ENCODE data around the gene ZBTB11. TPM values are rescaled to one million over a fixed set of nuclear protein-coding genes. Genes with fewer than 3 reads are reported as not detected.
"Not testable (repeated sequence)": the region's sequence is repeated elsewhere in the genome, so short reads cannot be mapped to it uniquely, and the experiment has no call there.

ZBTB11 gene
- total RNA-seq, 3 donors from 2014 or later = 24.1 to 25.8 (median 24.8) TPM

DNA sequence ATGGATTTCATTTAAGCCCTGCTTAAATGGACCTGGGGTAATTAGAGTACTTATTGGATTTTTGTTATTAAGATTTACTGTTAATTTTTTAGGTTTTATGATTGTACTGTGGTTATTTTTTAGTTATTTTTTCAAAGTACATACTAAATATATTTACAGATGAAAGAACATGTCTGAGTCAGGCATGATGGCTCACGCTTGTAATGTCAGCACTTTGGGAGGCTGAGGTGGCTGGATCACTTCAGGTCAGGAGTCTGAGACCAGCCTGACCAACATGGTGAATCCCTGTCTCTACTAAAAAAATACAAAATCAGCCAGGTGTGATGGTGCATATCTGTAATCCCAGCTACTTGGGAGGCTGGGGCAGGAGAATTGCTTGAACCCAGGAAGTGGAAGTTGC is 25.8 kb upstream of the ZBTB11 start:
- Mint-ChIP-seq H3K4me3 (no peak overlapping the region), H3K4me1 (ENCODE audit: low read depth) (no peaks in the 10 kb centered on the region), H3K36me3 (ENCODE audit: insufficient read depth) (no peaks in the 10 kb centered on the region), H3K27me3 (ENCODE audit: low read depth) (no peaks in the 10 kb centered on the region), H3K9me3 (no peaks in the 10 kb centered on the region)
- ATAC-seq = no peak
- no peak for DNase-seq

DNA sequence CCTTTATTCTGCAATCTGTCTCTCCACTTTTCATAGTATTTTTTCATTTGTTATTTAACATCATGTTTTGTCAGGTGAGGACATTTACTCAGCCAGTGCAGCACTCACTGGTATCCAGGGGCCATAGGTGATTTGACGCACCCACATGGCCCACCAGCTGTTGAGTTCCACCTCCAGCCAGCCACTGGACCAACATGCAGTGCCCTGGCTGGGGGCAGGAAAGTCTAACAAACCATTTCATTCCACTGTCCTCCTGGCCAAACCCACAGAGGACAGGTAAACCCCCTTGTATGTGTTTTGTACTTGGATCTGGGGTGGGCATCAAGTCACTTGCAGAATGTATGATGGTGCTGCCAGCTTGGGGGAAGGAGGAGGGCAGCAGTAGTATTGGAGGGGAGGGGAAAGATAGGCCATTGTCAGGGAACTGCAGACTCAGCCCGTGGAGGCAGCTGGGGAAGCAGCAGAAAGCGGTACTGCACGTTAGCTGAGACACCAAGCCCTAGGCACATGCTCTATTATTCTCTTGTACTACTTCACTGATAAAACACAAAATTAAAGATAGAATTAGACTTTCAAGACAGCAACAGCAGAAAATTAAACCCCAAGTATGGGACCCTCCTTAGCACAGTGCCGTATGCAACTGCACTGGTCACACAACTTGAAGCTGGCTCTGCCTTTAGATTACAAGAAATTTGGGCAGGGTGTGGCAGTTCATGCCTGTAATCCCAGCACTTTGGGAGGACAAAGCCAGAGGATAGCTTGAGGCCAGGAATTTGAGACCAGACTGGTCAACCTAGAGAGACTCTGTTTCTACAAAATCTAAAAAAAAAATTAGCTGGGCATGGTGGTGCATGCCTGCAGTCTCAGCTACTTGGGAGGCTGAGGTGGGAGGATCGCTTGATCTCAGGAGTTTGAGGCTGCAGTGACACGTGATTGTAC is 25.0 kb upstream of the ZBTB11 start:
- no peak for DNase-seq
- Mint-ChIP-seq H3K27me3 (ENCODE audit: low read depth) (no peaks in the 10 kb centered on the region), H3K4me3 (no peak overlapping the region), H3K36me3 (ENCODE audit: insufficient read depth) (no peaks in the 10 kb centered on the region), H3K4me1 (ENCODE audit: low read depth) (no peaks in the 10 kb centered on the region), H3K9me3 (no peaks in the 10 kb centered on the region)
- no peak for ATAC-seq

DNA sequence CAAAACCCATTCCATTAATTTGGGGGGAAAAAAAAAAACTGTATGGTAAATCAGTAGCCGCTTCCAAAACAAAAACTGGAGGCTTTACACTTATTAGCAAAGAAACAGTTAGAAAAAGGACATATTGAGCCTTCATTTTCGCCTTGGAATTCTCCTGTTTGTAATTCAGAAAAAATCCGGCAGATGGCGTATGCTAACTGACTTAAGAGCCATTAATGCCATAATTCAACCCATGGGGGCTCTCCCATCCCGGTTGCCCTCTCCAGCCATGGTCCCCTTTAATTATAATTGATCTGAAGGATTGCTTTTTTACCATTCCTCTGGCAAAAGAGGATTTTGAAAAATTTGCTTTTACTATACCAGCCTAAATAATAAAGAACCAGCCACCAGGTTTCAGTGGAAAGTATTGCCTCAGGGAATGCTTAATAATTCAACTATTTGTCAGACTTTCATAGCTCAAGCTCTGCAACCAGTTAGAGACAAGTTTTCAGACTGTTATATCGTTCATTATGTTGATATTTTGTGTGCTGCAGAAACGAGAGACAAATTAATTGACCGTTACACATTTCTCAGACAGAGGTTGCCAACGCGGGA is 18.9 kb upstream of the ZBTB11 start:
- H3K36me3 Mint-ChIP-seq (ENCODE audit: insufficient read depth) = no peaks in the 10 kb centered on the region

DNA sequence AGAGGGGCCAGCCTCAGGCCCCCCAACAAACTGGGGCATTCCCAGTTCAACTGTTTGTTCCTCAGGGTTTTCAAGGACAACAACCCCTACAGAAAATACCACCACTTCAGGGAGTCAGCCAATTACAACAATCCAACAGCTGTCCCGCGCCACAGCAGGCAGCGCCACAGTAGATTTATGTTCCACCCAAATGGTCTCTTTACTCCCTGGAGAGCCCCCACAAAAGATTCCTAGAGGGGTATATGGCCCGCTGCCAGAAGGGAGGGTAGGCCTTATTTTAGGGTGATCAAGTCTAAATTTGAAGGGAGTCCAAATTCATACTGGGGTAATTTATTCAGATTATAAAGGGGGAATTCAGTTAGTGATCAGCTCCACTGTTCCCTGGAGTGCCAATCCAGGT is 17.9 kb upstream of the ZBTB11 start:
- not testable (repeated sequence) for ATAC-seq; H3K27me3 Mint-ChIP-seq (ENCODE audit: low read depth); H3K9me3 Mint-ChIP-seq; DNase-seq; H3K4me1 Mint-ChIP-seq (ENCODE audit: low read depth); H3K4me3 Mint-ChIP-seq; H3K36me3 Mint-ChIP-seq (ENCODE audit: insufficient read depth)

More for the DNA sequence above, 18.9 kb upstream of the ZBTB11 start:
- H3K4me3 Mint-ChIP-seq = no peak overlapping the region
- no peaks in the 10 kb centered on the region for H3K9me3 Mint-ChIP-seq
- H3K4me1 Mint-ChIP-seq (ENCODE audit: low read depth) = peaks cover 5% of the 10 kb centered on the region
- DNase-seq = no peak
- no peaks in the 10 kb centered on the region for H3K27me3 Mint-ChIP-seq (ENCODE audit: low read depth)
- no peak for ATAC-seq

DNA sequence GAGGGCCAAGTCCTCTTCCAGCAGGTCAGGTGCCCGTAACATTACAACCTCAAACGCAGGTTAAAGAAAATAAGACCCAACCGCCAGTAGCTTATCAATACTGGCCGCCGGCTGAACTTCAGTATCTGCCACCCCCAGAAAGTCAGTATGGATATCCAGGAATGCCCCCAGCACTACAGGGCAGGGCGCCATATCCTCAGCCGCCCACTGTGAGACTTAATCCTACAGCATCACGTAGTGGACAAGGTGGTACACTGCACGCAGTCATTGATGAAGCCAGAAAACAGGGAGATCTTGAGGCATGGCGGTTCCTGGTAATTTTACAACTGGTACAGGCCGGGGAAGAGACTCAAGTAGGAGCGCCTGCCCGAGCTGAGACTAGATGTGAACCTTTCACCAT is 16.6 kb upstream of the ZBTB11 start:
- H3K4me1 Mint-ChIP-seq (ENCODE audit: low read depth); DNase-seq; H3K9me3 Mint-ChIP-seq; H3K36me3 Mint-ChIP-seq (ENCODE audit: insufficient read depth); H3K27me3 Mint-ChIP-seq (ENCODE audit: low read depth); H3K4me3 Mint-ChIP-seq: not testable (repeated sequence)
- peak; percentile 74 to 87 for ATAC-seq

DNA sequence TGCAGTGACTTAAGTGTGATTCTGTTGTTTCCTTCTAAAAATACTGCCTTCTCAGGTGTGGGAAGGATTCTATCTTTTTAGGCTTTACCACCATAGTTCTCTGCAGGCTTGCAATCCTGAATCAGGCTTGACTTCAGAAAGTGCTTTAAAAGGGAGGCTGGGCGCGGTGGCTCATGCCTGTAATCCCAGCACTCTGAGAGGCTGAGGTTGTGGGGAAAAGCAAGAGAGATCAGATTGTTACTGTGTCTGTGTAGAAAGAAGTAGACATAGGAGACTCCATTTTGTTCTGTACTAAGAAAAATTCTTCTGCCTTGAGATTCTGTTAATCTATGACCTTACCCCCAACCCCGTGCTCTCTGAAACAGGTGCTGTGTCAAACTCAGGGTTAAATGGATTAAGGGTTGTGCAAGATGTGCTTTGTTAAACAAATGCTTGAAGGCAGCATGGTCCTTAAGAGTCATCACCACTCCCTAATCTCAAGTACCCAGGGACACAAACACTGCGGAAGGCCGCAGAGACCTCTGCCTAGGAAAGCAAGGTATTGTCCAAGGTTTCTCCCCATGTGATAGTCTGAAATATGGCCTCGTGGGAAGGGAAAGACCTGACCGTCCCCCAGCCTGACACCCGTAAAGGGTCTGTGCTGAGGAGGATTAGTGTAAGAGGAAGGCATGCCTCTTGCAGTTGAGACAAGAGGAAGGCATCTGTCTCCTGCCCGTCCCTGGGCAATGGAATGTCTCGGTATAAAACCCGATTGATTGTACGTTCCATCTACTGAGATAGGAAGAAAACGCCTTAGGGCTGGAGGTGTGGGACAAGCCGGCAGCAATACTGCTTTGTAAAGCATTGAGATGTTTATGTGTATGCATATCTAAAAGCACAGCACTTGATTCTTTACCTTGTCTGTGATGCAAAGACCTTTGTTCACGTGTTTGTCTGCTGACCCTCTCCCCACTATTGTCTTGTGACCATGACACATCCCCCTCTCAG is 15.0 kb upstream of the ZBTB11 start:
- not testable (repeated sequence) for H3K4me3 Mint-ChIP-seq
- H3K4me1 Mint-ChIP-seq (ENCODE audit: low read depth) = peaks cover 16% of the 10 kb centered on the region

DNA sequence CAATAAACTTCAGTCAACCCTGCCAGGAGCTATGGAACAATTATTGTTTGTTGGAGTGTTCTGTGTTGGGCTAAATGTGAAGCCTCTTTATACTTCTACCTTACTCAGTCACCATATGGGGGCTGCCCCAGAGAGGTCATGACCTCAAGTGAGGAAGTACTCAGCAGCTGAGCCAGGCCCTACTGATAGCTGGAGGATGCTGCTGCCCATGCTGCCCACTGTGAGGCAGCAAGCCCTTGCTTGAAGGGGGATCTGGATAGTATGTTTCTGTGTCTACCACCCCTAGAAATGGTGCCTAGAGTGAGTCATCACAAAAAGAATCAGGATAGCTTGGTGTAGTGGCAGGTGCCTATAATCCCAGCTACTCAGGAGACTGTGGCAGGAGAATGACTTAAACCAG is 14.0 kb upstream of the ZBTB11 start:
- Mint-ChIP-seq H3K36me3 (ENCODE audit: insufficient read depth) (peaks cover 8% of the 10 kb centered on the region), H3K4me1 (ENCODE audit: low read depth) (peaks cover 18% of the 10 kb centered on the region)
- ATAC-seq = no peak

More for the DNA sequence above, 15.0 kb upstream of the ZBTB11 start:
- not testable (repeated sequence) for H3K9me3 Mint-ChIP-seq; H3K27me3 Mint-ChIP-seq (ENCODE audit: low read depth); DNase-seq; H3K36me3 Mint-ChIP-seq (ENCODE audit: insufficient read depth); ATAC-seq

DNA sequence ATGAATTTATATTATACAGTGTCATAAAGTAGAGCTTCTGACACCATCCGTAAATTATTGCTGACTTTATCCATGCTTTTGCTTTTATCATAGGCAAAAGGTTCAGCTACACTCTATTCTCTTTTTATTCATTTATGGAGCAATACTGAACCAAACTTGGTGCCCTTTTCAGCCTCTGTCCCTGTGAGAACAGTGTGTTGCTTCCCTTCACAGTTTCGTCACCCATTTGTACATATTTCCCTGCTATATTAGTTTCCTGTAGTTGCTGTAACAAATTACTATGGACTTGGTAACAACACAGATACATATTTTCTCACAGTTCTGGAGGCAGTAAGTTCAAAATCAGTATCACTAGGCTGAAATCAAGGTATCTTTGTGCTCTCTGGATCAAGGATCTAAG is 12.4 kb upstream of the ZBTB11 start:
- no peaks in the 10 kb centered on the region for H3K9me3 Mint-ChIP-seq
- DNase-seq (no peak), ATAC-seq (no peak)
- H3K4me1 Mint-ChIP-seq (ENCODE audit: low read depth) = peaks cover 22% of the 10 kb centered on the region
- no peaks in the 10 kb centered on the region for H3K27me3 Mint-ChIP-seq (ENCODE audit: low read depth)
- no peak overlapping the region for H3K4me3 Mint-ChIP-seq
- peaks cover 21% of the 10 kb centered on the region for H3K36me3 Mint-ChIP-seq (ENCODE audit: insufficient read depth)

More for the DNA sequence above, 14.0 kb upstream of the ZBTB11 start:
- Mint-ChIP-seq H3K4me3 (no peak overlapping the region), H3K27me3 (ENCODE audit: low read depth) (no peaks in the 10 kb centered on the region), H3K9me3 (no peaks in the 10 kb centered on the region)
- no peak for DNase-seq

DNA sequence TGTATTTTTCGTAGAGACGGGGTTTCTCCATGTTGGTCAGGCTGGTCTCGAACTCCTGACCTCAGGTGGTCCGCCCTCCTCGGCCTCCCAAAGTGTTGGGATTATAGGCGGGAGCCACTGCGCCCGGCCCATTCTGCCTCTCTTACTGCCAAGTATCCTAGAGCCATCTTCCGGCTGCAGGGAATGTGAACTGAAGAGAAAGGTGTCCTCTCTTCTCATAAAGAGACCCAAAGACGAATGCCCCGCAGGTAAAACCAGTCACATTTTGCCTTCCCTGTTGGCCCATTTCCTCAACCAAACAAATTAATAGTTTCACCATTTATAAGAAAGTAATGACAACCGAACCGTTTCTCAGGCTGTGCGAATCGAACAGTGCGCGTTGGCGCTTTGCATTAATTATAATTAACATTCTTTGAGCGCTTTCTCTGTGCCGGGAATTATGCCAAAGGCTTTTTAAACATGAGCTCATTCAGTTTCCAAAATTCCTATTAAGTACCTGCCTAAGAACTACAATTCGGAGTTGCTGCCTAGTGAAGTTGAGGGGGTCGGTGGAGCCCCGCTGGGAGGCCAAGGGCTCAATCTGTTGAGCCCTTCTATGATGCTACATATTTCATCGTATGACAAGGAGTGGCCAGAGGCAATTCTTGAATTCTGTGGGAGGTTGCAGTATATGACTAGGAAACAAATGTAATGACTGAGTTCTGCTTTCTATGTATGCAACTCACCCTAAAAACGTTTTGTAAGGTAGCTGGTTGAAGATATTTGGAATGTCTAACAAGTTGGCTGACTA is 10.4 kb upstream of the ZBTB11 start:
- Mint-ChIP-seq H3K27me3 (ENCODE audit: low read depth) (no peaks in the 10 kb centered on the region), H3K4me1 (ENCODE audit: low read depth) (peaks cover 26% of the 10 kb centered on the region), H3K36me3 (ENCODE audit: insufficient read depth) (peaks cover 28% of the 10 kb centered on the region), H3K4me3 (peak overlapping the region; percentile 99), H3K9me3 (no peaks in the 10 kb centered on the region)
- DNase-seq (no peak), ATAC-seq (no peak)

DNA sequence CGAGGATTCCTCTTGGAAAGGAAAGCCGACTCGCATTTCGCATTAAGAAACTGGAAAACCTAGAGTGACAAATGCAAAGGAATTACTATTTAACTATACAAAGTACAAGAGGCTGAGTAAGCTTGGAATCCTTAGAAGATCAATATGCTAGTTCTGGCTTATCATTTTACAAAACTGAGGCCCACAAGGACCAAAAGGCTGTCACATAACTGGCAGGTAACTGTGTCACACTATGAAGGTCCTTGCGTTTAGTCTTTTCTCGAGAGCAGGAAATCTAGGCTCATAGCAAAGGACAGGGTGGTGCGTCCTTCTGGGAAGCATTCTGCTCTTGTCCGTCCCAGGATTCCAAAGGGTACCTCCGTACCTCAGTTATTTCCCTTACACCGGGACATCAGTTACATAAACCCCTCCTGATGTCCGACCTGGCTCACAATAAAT is 9.0 kb upstream of the ZBTB11 start:
- H3K9me3 Mint-ChIP-seq = no peaks in the 10 kb centered on the region
- H3K27me3 Mint-ChIP-seq (ENCODE audit: low read depth) = no peaks in the 10 kb centered on the region
- no peak for DNase-seq
- H3K36me3 Mint-ChIP-seq (ENCODE audit: insufficient read depth) = peaks cover 39% of the 10 kb centered on the region
- H3K4me3 Mint-ChIP-seq = peak overlapping the region; percentile 99
- peaks cover 32% of the 10 kb centered on the region for H3K4me1 Mint-ChIP-seq (ENCODE audit: low read depth)
- peak; percentile 2 to 11 for ATAC-seq

DNA sequence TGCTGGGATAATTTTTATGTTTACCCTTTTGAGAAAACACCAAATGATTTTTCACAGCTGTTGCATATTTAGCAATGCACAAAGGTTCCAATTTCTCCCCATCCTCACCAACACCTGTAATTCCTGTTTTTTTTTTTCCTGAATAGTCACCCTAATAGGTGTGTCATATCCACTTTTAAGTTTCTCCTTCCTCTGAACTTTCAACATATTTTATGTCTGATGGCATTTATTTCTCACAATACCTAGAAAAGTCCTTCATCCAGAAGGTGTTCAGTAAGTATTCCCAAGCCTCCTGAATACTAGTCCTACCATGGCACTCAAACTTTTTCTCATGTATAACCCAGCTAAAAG is 8.1 kb upstream of the ZBTB11 start:
- Mint-ChIP-seq H3K9me3 (no peaks in the 10 kb centered on the region), H3K27me3 (ENCODE audit: low read depth) (no peaks in the 10 kb centered on the region), H3K36me3 (ENCODE audit: insufficient read depth) (peaks cover 44% of the 10 kb centered on the region), H3K4me1 (ENCODE audit: low read depth) (peaks cover 28% of the 10 kb centered on the region), H3K4me3 (peak overlapping the region; percentile 99)
- ATAC-seq (no peak), DNase-seq (no peak)

DNA sequence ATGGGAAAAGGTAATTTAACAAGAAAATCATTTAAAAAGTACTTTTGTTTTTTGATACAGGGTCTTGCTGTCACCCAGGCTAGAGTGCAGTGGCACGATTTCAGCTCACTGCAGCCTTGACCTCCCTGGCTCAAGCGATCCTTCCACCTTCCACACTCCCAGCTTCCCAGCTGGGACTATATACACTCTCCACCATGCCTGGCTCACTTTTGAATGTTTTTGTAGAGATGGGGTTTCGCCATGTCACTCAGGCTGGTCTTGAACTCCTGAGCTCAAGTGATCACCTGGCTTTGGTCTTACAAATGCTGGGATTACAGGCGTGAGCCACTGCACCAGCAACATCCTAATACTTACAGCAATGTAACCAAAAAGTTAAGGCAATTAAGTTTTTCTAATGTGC is 3.5 kb upstream of the ZBTB11 start:
- DNase-seq (no peak), ATAC-seq (no peak)
- H3K4me3 Mint-ChIP-seq = no peak overlapping the region
- H3K36me3 Mint-ChIP-seq (ENCODE audit: insufficient read depth) = peaks cover 36% of the 10 kb centered on the region
- H3K27me3 Mint-ChIP-seq (ENCODE audit: low read depth) = no peaks in the 10 kb centered on the region
- peaks cover 34% of the 10 kb centered on the region for H3K4me1 Mint-ChIP-seq (ENCODE audit: low read depth)
- H3K9me3 Mint-ChIP-seq = no peaks in the 10 kb centered on the region

DNA sequence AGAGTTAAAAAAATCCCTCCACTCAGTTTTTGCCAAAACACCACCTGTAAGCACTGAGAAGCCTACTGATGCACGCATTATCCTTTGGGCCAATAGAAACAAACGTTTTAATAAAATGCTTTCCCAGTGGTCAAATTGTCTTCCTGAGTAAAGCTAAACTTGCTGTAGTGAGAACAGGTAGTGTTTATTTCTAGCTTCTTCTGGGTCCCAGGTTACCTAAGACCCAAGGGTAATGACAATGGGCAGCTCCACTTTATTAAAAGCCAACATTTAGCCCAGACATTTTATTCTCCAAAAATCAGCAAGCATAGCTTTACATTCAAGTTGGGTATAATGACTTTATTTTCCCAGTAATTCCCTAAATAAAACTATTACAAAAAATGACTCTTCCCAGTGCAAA is 1.9 kb upstream of the ZBTB11 start:
- H3K4me3 Mint-ChIP-seq; H3K27me3 Mint-ChIP-seq (ENCODE audit: low read depth); H3K9me3 Mint-ChIP-seq; DNase-seq; ATAC-seq: not testable (repeated sequence)
- H3K36me3 Mint-ChIP-seq (ENCODE audit: insufficient read depth) = peaks cover 28% of the 10 kb centered on the region
- peaks cover 41% of the 10 kb centered on the region for H3K4me1 Mint-ChIP-seq (ENCODE audit: low read depth)

All from activated T-cell treated with anti-CD3 and anti-CD28 coated beads, Interleukin-2, amount 50 U/mL, for 4 hours (primary cell).